Middle frontal gyrus (tissue), 1 donor: Measurements from ENCODE around the gene SLC6A3.

Source experiments
- DNase-seq: peaks from one replicate; pipeline ENCODE4 v3.0.0-alpha.2; 2015; ENCODE audit warnings: low spot score; ENCODE audit errors: extremely low spot score

The SLC6A3 gene

GRCh38 chr5:1354576-1354975 is 90.7 kb downstream of the SLC6A3 start:
- DNase-seq = no peak

GRCh38 chr5:1352231-1353219 is 92.7 kb downstream of the SLC6A3 start:
- no peak for DNase-seq

- no peak for DNase-seq
These were observed 94.1 kb downstream of the SLC6A3 start for GRCh38 chr5:1351156-1351555.

- no peak for DNase-seq
These were observed 96.0 kb downstream of the SLC6A3 start for GRCh38 chr5:1349246-1349645.

GRCh38 chr5:1348986-1349245 is 96.3 kb downstream of the SLC6A3 start:
- DNase-seq = no peak

GRCh38 chr5:1347571-1347970 is 97.7 kb downstream of the SLC6A3 start:
- DNase-seq = no peak

GRCh38 chr5:1346627-1347440 is 98.4 kb downstream of the SLC6A3 start:
- DNase-seq = no peak

GRCh38 chr5:1345876-1346626 is 99.2 kb downstream of the SLC6A3 start:
- no peak for DNase-seq

GRCh38 chr5:1344975-1345838 is 100.0 kb downstream of the SLC6A3 start, which contains the start of gene CLPTM1L:
TSS of gene CLPTM1L (minus strand) at chr5:1345099. CDS start at chr5:1344841, 258 bp downstream.
- DNase-seq = peak; percentile 84

- DNase-seq = no peak
These were observed 101.0 kb downstream of the SLC6A3 start for GRCh38 chr5:1343931-1344901.

- no peak for DNase-seq
These were observed 101.9 kb downstream of the SLC6A3 start for GRCh38 chr5:1343315-1343751.
